ENCODE results near the gene GRM3. TPM values are rescaled to one million over a fixed set of nuclear protein-coding genes. Genes with fewer than 3 reads are reported as not detected.

The GRM3 gene
- total and polyA plus RNA-seq, 2 donors (not counting 3 experiments of a cell fraction or from before 2014, with no cell fraction given) = not detected

DNA sequence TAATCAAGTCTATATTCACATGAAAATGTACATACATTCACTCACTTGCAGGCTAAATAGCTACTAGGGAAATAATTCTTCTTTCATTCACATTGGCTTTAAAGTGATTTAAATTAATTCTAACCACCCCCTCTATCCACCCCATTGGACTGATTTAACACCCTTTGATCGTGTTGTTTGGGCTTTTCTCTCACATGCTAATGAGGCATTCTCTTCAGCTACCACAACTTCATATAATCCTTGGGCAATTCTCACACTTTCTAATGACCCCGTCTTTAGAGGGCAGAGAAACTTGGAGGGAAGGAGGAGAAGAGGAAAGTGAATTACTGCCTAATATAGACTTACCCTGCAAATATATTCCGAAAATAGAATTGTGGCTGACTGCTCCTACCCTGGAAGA lies 24.6 kb downstream of the GRM3 start:
- no peak for FAIRE-seq
- BruUV-seq (replicated peaks) = no TSS peak
- dilution Hi-C loops (cut with MboI; ENCODE audit: extremely low pct_ligation_motif_present, low sequenced_read_pairs) = no loop called here

DNA sequence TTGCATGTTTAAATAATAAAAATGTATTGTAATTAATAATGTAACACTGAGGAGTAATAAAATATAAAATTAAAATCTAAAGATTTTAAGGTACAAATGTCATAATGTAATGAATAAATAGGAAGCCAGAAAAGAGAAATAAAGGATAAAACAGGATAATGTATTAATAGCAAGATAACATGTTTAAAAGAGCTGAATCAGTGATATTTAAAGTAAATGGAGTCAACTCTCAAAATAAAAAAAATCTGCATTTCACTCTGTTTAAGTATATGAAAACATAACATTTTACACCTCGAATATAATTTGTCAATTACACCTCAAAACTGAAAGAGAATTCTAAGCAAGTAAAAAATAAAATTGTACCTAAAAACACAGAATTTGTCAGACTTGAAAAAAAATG lies 44.1 kb downstream of the GRM3 start:
- Histone ChIP-seq H3K9me1 (replicated peaks; ENCODE audit: control insufficient read depth, extremely low read depth, insufficient read depth, low read length) (no peaks in the 10 kb centered on the region), H3K9me3 (replicated peaks; ENCODE audit: control insufficient read depth, insufficient read depth, low read length) (no peaks in the 10 kb centered on the region), H3K27me3 (ENCODE audit: control insufficient read depth in 2 of 2, insufficient read depth in 2 of 2, low read length in 2 of 2) (no peaks in the 10 kb centered on the region), H3K4me1 (ENCODE audit: control insufficient read depth, extremely low read depth, insufficient read depth, low read length) (no peaks in the 10 kb centered on the region), H3K4me2 (ENCODE audit: insufficient read depth, low read length) (no peak overlapping the region), H4K20me1 (replicated peaks; ENCODE audit: control insufficient read depth, extremely low read depth, insufficient read depth, low read length) (no peaks in the 10 kb centered on the region), H3K36me3 (ENCODE audit: control insufficient read depth in 2 of 2, extremely low read depth in 1 of 2, insufficient read depth in 2 of 2, low read length in 2 of 2) (no peaks in the 10 kb centered on the region), H3K79me2 (ENCODE audit: control insufficient read depth, insufficient read depth, low read length) (no peaks in the 10 kb centered on the region), H3K4me3 (replicated peaks in 1 of 3; ENCODE audit: insufficient read depth in 1 of 3, low read depth in 1 of 3, low read length in 3 of 3) (no peak overlapping the region), H3K27ac (ENCODE audit: insufficient read depth, low read depth, low read length) (no peak overlapping the region), H2AFZ (ENCODE audit: low read depth, low read length) (no peak overlapping the region), H3K9ac (replicated peaks; ENCODE audit: extremely low read depth, insufficient read depth, low read length) (no peak overlapping the region)
- POLR2A ChIA-PET = no interaction called here
- CTCF ChIA-PET = no interaction called here
- dilution Hi-C loops (cut with MboI; ENCODE audit: extremely low pct_ligation_motif_present, low sequenced_read_pairs) = no loop called here
- intact Hi-C loops (cut with micrococcal nuclease) = no loop called here
- TF ChIP-seq MYC (IDR thresholded peaks at IDR 0.05; ENCODE audit: low read depth, low read length) (no peak), JUN (IDR thresholded peaks at IDR 0.05; ENCODE audit: borderline replicate concordance, insufficient read depth, insufficient read length, low read depth) (no peak), POLR2A (IDR thresholded peaks at IDR 0.05; ENCODE audit: low read depth, low read length) (no peak), EZH2 (IDR thresholded peaks at IDR 0.05; ENCODE audit: borderline replicate concordance, low read depth, low read length, severe bottlenecking) (no peak), FOS (IDR thresholded peaks at IDR 0.05; ENCODE audit: borderline replicate concordance, insufficient read depth, low read length) (no peak), POLR2AphosphoS5 (IDR thresholded peaks at IDR 0.05; ENCODE audit: insufficient read depth, low read depth, low read length) (no peak), GATA2 (IDR thresholded peaks at IDR 0.05; ENCODE audit: insufficient read depth, insufficient read length, low read depth, low read length) (no peak)
- TF ChIP-seq, protein P1, sequence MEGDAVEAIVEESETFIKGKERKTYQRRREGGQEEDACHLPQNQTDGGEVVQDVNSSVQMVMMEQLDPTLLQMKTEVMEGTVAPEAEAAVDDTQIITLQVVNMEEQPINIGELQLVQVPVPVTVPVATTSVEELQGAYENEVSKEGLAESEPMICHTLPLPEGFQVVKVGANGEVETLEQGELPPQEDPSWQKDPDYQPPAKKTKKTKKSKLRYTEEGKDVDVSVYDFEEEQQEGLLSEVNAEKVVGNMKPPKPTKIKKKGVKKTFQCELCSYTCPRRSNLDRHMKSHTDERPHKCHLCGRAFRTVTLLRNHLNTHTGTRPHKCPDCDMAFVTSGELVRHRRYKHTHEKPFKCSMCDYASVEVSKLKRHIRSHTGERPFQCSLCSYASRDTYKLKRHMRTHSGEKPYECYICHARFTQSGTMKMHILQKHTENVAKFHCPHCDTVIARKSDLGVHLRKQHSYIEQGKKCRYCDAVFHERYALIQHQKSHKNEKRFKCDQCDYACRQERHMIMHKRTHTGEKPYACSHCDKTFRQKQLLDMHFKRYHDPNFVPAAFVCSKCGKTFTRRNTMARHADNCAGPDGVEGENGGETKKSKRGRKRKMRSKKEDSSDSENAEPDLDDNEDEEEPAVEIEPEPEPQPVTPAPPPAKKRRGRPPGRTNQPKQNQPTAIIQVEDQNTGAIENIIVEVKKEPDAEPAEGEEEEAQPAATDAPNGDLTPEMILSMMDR (IDR thresholded peaks at IDR 0.05; ENCODE audit: extremely low read depth in 1 of 2, insufficient read depth in 1 of 2, low read depth in 1 of 2, low read length in 2 of 2) = no peak
- TF ChIP-seq, protein P2, sequence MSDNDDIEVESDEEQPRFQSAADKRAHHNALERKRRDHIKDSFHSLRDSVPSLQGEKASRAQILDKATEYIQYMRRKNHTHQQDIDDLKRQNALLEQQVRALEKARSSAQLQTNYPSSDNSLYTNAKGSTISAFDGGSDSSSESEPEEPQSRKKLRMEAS (IDR thresholded peaks at IDR 0.05; ENCODE audit: insufficient read depth, insufficient read length) = no peak
- DNase-seq (ENCODE audit: low read depth, low spot score) = no peak
- no peak for FAIRE-seq
- BruUV-seq (replicated peaks) = no TSS peak

More for the DNA sequence above, 24.6 kb downstream of the GRM3 start:
- H3K9me1 ChIP-seq (replicated peaks; ENCODE audit: control insufficient read depth, extremely low read depth, insufficient read depth, low read length) = no peaks in the 10 kb centered on the region
- H3K4me2 ChIP-seq (ENCODE audit: insufficient read depth, low read length) = no peak overlapping the region
- no peaks in the 10 kb centered on the region for H3K79me2 ChIP-seq (ENCODE audit: control insufficient read depth, insufficient read depth, low read length)
- H2AFZ ChIP-seq (ENCODE audit: low read depth, low read length) = no peak overlapping the region
- H3K4me1 ChIP-seq (ENCODE audit: control insufficient read depth, extremely low read depth, insufficient read depth, low read length) = no peaks in the 10 kb centered on the region
- no peaks in the 10 kb centered on the region for H3K9me3 ChIP-seq (replicated peaks; ENCODE audit: control insufficient read depth, insufficient read depth, low read length)
- H3K4me3 ChIP-seq (replicated peaks in 1 of 3; ENCODE audit: insufficient read depth in 1 of 3, low read depth in 1 of 3, low read length in 3 of 3) = no peak overlapping the region
- no peaks in the 10 kb centered on the region for H3K27me3 ChIP-seq (ENCODE audit: control insufficient read depth in 2 of 2, insufficient read depth in 2 of 2, low read length in 2 of 2)
- no peaks in the 10 kb centered on the region for H4K20me1 ChIP-seq (replicated peaks; ENCODE audit: control insufficient read depth, extremely low read depth, insufficient read depth, low read length)
- no peak overlapping the region for H3K9ac ChIP-seq (replicated peaks; ENCODE audit: extremely low read depth, insufficient read depth, low read length)
- intact Hi-C loops (cut with micrococcal nuclease) = no loop called here
- no peak overlapping the region for H3K27ac ChIP-seq (ENCODE audit: insufficient read depth, low read depth, low read length)
- no peak for DNase-seq (ENCODE audit: low read depth, low spot score)
- TF ChIP-seq FOS (IDR thresholded peaks at IDR 0.05; ENCODE audit: borderline replicate concordance, insufficient read depth, low read length) = no peak
- TF ChIP-seq POLR2A (IDR thresholded peaks at IDR 0.05; ENCODE audit: low read depth, low read length) = no peak
- no peak for TF ChIP-seq JUN (IDR thresholded peaks at IDR 0.05; ENCODE audit: borderline replicate concordance, insufficient read depth, insufficient read length, low read depth)
- TF ChIP-seq, protein P2 (IDR thresholded peaks at IDR 0.05; ENCODE audit: insufficient read depth, insufficient read length) = no peak
- no peaks in the 10 kb centered on the region for H3K36me3 ChIP-seq (ENCODE audit: control insufficient read depth in 2 of 2, extremely low read depth in 1 of 2, insufficient read depth in 2 of 2, low read length in 2 of 2)
- POLR2A ChIA-PET = no interaction called here
- CTCF ChIA-PET = no interaction called here
